Subcutaneous adipose tissue (tissue), 4 donors: ENCODE measurements around the gene NDUFS2. TPM values are rescaled to one million over a fixed set of nuclear protein-coding genes. Genes with fewer than 3 reads are reported as not detected.

Source experiments
- total RNA-seq, 4 donors: library from RNA; depleted of rRNA; stranded (reverse); fragments of >200 nt; gene quantifications; one replicate each; pipeline ENCODE4 v1.1.0, GENCODE V29; 2016
- TF ChIP-seq, protein P1 (sequence below): fragments of 450-650 bp; IDR thresholded peaks from one replicate; pipeline ENCODE4 v1.5.1; 2016; ENCODE audit warnings: low read depth, mild to moderate bottlenecking, control low read depth, antibody characterized with exemption, moderate library complexity

The NDUFS2 gene
- total RNA-seq, 4 donors from 2014 or later, result 74.7 to 125 (median 106) TPM

DNA sequence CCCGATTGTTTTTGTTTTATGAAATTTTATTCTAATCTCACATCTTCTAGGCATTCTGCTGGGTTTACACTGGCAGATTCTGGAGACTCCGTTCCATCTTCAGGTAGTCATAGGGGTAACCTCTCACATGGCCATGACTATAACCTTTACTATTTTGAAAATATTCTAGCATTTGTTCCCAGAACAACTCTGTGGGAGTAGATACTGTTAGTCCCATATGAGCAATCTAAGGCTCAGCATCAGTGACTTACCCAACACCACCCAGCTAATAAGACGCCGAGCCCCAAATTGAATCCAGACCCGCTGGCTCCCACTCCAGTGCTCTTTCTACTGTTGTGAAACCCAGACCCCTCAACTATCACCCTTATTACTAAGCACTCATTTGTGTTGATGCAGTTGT lies 13.1 kb upstream of the NDUFS2 start:
- TF ChIP-seq, protein P1, sequence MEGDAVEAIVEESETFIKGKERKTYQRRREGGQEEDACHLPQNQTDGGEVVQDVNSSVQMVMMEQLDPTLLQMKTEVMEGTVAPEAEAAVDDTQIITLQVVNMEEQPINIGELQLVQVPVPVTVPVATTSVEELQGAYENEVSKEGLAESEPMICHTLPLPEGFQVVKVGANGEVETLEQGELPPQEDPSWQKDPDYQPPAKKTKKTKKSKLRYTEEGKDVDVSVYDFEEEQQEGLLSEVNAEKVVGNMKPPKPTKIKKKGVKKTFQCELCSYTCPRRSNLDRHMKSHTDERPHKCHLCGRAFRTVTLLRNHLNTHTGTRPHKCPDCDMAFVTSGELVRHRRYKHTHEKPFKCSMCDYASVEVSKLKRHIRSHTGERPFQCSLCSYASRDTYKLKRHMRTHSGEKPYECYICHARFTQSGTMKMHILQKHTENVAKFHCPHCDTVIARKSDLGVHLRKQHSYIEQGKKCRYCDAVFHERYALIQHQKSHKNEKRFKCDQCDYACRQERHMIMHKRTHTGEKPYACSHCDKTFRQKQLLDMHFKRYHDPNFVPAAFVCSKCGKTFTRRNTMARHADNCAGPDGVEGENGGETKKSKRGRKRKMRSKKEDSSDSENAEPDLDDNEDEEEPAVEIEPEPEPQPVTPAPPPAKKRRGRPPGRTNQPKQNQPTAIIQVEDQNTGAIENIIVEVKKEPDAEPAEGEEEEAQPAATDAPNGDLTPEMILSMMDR, result no peak

DNA sequence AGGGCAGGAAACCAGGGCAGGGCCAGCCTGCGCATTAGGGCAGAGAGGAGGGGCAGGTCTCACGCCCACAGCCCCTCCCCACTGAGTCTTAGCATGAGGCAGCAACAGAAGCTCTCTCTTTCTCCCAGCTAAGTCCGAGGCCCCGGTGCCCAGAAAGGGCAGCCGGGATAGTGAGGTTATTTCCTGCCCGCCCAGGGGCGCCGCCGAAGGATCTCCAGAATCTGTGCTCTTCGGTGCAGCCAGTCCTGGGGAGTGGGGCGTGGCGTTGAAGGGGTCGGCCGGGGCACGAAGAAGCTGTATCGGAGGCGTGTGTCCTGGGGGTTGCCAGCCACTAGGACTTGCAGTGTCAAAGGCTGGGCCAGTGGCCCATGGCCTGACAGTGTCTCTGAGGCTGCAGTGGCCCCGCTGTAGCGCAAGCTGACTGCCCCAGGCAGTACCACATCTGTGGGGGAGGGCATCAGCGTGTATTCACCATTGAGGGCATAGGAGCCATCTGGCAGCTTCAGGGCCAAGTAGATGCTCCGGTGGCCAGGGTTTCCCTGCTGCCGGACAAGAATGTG lies 11.1 kb upstream of the NDUFS2 start:
- TF ChIP-seq, protein P1, result no peak

GRCh38 chr1:161191971-161192370 lies 10.2 kb upstream of the NDUFS2 start:
- TF ChIP-seq, protein P1, result no peak

DNA sequence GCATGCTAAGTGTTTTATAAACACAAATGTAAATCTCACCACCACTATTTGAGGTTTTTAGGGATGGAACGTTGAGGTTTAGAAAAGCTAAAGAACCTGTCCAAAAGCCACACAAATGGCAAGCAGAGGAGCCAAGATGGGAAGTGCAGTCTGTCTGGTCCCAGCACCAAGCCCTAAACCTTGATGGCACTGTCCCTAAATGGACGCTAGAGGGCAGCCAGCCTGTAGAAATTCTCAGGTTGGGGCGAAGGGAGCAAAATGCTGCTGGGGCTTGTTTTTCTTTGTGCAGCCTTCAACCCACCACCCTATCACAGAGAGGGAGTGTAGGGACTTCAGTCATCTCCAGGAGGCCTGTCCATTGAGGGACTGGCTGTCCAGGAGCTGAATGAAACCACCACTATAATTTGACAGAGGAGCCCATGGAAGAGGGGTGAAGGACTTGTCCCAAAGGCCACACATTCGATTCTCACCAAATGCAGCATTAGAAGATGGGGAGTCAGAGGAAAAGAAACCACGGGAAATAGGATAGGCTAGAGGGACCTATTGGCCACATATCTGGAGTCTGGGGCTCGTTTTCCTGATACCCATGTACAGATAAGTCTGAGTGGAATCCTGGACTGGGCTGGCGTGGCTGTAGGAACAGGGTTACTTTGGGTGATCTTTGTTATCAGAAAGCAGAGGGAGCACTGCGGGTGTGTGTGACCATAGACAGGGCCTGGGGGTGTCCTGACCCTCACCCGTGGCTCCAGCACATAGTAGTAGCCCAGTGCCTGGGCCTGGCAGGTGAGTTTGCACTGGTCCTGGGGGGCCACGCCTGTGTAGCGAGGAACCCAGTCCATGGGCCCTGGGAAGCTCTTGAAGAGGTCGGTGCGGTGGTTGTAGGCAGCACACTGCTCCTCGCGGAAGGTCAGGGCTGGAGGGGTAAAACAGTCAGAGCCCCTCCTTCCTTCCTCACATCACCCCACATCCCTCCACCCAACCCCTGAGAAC lies 9.4 kb upstream of the NDUFS2 start:
- TF ChIP-seq, protein P1, result no peak

DNA sequence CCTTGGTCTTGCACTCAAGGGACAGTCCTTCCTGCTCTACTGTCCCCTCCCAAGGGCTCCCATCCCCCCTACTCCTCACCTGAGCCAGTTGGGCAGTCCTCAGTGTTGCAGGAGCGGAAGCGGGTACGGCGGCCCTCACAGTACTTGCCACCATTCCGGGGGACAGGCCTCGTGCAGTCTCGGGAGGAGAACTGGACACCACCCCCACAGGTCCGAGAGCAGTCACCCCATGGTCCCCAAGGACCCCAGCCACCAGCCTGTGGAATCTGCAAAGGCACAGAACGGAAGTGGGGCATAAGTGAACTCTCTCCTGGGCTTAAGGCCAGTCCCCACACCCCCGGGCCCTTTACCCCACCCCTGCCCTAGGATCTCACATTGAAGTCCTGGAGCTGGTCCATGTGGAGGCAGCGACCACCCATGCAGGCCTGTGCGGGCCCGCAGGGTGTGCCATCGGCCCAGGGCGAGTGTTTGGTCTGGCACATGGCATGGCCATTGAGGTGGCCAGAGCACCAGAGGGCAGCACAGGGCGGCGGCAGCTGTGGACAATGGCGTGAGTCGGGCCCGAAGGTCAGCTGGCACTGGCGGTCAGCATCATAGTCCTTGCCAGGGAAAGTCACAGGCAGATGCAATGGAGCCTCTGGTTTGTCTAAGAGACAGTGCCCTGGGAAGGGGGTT lies 8.5 kb upstream of the NDUFS2 start:
- TF ChIP-seq, protein P1, result no peak

GRCh38 chr1:161195171-161195570 lies 7.0 kb upstream of the NDUFS2 start:
- TF ChIP-seq, protein P1, result no peak

- TF ChIP-seq, protein P1, result no peak
Measured at GRCh38 chr1:161196111-161196510, 6.1 kb upstream of the NDUFS2 start.
